ENCODE results near the gene PET117.
"Not testable (repeated sequence)": the region's sequence is repeated elsewhere in the genome, so short reads cannot be mapped to it uniquely, and the experiment has no call there.

The PET117 gene

GRCh38 chr20:18137412-18138265 lies at the start of gene PET117, which contains the start of gene KAT14:
Gene PET117 (plus strand): TSS chr20:18137863. CDS start chr20:18137956, 93 bp downstream.
Gene KAT14 (plus strand): TSS chr20:18137863. CDS start chr20:18142661, 4,798 bp downstream.
- TF ChIP-seq CTCF (IDR thresholded peaks at IDR 0.05) = no peak
- no peak for TF ChIP-seq ZFX (IDR thresholded peaks at IDR 0.05; ENCODE audit: borderline replicate concordance)
- H3K27ac ChIP-seq = peak within 1 kb of the TSS; percentile 93

- not testable (repeated sequence) for H3K27ac ChIP-seq
Observed at GRCh38 chr20:18088298-18088697, 49.4 kb upstream of the PET117 start.

GRCh38 chr20:18088841-18089240 lies 48.8 kb upstream of the PET117 start:
- not testable (repeated sequence) for H3K27ac ChIP-seq

- no peak overlapping the region for H3K27ac ChIP-seq
- TF ChIP-seq ZFX (IDR thresholded peaks at IDR 0.05; ENCODE audit: borderline replicate concordance) = no peak
- TF ChIP-seq CTCF (IDR thresholded peaks at IDR 0.05) = no peak
Observed at GRCh38 chr20:18090044-18090443, 47.6 kb upstream of the PET117 start.

GRCh38 chr20:18090477-18090876 lies 47.2 kb upstream of the PET117 start:
- H3K27ac ChIP-seq = no peak overlapping the region
- TF ChIP-seq CTCF (IDR thresholded peaks at IDR 0.05) = no peak
- no peak for TF ChIP-seq ZFX (IDR thresholded peaks at IDR 0.05; ENCODE audit: borderline replicate concordance)

- no peak for TF ChIP-seq ZFX (IDR thresholded peaks at IDR 0.05; ENCODE audit: borderline replicate concordance)
- no peak overlapping the region for H3K27ac ChIP-seq
Observed at GRCh38 chr20:18091623-18092022, 46.0 kb upstream of the PET117 start.

- TF ChIP-seq CTCF (IDR thresholded peaks at IDR 0.05) (no peak), ZFX (IDR thresholded peaks at IDR 0.05; ENCODE audit: borderline replicate concordance) (no peak)
- no peak overlapping the region for H3K27ac ChIP-seq
Observed at GRCh38 chr20:18092890-18093289, 44.8 kb upstream of the PET117 start.

GRCh38 chr20:18093388-18093787 lies 44.3 kb upstream of the PET117 start:
- TF ChIP-seq ZFX (IDR thresholded peaks at IDR 0.05; ENCODE audit: borderline replicate concordance) = no peak
- TF ChIP-seq CTCF (IDR thresholded peaks at IDR 0.05) = no peak

GRCh38 chr20:18094191-18094590 lies 43.5 kb upstream of the PET117 start:
- H3K27ac ChIP-seq = no peak overlapping the region
- no peak for TF ChIP-seq CTCF (IDR thresholded peaks at IDR 0.05)
- no peak for TF ChIP-seq ZFX (IDR thresholded peaks at IDR 0.05; ENCODE audit: borderline replicate concordance)

More at GRCh38 chr20:18093388-18093787, 44.3 kb upstream of the PET117 start:
- H3K27ac ChIP-seq = no peak overlapping the region

- H3K27ac ChIP-seq = not testable (repeated sequence)
Observed at GRCh38 chr20:18100569-18100968, 37.1 kb upstream of the PET117 start.

Measured in 22Rv1 (cell line).